NCI-H1436 (cell line): Measurements from ENCODE around the gene SFXN5.

Experiments used
- DNase-seq: peaks from one replicate; lab custom pipeline; 2025; lab: John Stamatoyannopoulos, UW

Gene SFXN5

DNA sequence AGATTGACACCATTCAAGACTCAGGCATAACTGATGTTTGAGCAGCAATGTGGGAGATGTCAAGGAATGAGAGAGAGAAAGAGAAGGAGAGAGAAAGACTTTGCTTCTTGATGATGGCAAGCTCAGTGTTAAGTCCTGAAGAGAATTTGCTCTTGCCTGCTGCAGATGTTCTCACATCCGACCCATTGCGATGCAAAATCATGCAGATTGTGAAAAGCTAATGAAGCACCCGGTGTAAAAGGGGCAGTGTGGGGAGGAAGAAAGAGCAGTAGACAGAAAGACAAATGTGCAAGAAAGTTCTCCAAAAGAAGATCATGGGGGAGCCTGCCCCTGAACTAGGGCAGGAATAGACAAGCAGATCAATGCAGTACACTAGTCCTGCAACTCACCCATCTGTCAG, 96.5 kb downstream of the SFXN5 start:
- DNase-seq = no peak

DNA sequence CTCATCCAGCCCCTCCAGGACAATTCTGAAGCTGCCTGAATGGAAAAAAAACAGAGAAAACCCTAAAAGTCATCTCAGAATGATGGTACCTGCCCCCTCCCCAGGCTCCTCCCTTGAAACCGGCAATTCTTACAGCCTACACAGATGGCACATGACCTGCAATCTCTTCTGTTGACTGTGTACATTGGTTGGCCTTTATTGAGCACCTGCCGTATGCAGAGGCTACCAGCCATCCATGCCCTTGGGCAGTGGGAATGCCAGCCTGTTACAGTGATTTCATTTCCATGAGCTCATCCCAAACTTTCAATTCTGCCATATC, 97.1 kb downstream of the SFXN5 start:
- DNase-seq = no peak

DNA sequence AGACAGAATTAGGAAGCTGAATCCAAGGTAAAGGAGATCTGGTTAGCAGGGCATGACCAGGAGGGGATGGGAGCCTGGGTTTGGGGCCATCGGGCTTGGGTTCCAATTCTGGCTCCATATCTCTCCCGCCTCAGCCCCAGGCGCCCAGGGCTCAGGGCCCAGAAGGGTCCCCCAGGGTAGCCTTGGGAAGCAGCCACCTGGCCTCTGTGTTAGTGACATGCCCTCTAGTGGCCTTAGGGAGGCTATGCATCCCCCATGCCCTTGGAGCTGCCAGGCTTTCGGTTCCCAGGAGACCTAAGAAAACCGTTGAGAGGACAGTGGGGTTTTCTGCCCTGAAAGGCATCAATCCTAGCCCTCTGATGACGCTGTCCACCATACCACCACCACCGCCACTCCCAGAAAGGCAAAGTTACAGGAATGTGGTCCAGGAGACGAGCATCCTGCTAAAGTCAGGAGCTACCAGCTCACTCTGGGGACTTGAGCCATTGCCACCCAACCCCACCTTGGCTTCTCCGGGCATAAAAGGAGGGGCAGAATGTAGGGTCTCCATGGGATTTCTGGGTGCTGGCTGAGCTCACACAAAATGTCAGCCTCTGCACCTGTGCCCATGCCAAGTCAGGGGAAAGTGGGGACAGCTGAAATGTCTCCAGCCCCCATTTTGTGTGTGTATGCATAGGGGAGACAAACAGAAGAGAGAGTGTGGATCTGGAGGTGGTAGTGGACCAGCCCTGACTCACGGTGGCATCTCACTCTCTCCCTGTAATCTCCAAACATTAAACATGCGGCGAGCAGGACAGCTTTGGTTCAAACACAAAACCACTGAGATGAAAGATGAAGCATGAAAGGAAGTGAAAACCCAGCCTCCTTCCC, 97.7 kb downstream of the SFXN5 start:
- DNase-seq = peak; percentile 82

DNA sequence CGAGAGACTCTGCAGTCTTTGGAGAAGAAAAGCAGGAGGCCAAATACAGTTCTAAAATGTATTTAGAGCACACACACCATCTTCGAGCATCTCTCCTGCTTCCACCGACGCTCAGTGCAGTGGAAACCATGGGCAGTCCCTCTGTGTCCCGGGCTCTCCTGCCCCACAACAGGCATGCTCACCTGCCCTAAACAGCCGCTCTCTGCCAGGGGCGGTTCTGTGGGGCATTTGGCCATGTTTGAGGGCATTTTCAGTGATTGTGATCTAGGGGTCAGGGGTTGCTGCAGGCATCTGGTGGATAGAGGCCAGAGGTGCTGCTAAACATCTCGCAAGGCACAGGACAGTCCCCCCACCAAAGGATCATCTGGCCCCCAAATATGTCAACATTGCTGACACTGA, 98.4 kb downstream of the SFXN5 start:
- DNase-seq = no peak

DNA sequence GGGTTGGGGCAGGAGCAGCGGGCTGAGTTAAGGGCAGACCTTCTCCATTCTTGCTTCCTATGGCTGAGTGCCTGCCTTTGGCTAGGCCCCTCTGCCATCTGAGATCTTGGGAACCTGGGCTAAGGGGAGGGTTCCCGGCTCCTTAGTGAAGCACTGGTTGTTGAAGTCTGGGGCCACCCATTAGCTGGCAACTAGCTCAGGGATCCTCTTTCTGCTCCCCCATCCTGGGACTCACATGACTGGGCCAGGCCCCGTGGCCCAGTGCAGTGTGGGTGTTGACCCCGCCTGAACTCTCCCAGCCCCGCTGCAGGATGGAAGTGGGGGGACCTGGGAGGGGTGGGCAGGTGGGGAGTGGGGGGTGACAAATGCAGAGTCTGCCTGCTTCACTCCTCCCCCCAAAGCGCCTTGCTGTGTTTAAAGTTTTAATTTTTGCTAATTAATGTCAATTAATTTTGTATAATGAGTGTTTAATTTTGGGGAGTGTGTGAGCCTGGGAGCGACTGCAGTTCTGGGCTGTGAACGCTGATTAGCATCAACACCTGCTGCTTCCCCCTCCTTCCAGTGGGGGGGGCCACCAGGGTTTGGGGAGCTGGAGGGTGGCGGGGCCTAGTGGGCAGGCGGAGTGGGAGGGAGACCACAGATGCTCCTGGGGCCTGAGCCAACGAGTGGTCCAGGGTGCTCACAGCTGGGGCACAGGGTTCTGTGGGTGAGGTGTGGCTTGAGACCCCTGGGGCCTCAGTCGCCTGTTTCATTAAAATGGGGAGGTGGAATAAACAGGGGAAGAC, 99.0 kb downstream of the SFXN5 start:
- no peak for DNase-seq

DNA sequence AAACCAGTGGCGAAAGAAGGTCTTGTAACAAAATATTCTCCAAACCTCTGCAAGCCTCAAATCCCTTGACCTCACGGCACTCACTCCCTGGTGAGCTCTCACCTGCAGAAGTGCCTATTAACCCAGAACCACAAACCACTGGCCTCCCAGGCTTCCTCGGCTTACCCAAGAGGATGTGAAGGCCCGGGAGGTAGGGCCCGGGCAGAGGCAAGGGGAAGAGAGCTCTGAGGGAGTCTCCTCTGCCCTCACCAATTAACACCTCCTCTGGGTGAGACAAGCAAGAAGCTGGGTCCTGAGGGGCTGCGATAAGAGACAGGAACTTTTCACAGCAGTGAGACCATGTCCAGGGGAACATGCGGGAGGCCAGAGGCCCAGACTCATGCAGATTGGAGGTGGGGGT, 100.5 kb downstream of the SFXN5 start:
- DNase-seq = no peak

DNA sequence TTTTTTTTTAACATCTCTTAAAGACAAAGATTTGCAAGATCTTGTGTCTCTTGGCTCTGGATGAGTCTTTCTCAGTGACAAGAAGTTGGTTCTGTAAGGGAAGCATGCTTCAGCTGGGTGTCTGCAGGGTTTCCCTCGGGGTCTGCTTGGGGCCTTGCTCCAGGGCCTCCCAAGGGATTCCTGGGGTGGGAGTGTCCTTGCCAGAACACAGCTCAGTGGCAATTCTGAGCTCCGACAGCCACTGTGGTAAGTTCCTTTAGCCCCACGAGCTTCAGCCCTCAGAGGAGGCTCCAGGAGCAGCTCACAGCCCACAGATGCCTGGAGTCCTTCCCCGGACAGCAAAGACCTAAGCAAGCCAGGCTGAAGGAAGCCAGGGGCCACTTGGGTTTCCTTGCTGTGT, 101.8 kb downstream of the SFXN5 start:
- DNase-seq = no peak

DNA sequence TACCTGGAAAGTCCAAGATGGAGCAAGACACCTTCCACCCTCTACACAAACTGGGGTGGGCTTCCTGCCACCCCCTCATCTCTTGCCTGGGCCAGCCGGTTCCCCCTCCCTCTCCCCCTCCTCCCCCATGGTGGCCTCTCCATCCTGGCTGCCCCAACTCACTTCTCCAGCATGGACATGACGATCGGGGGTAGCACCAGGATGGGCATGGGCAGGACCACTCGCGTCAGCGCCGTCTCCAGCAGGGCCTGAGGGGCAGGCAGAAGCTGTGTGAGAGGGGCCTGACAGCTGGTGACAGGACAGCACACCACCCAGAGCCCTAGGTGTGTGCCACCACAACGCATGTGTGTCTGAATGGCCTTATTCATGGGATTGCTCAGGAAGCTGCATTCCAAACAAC, 103.2 kb downstream of the SFXN5 start:
- no peak for DNase-seq

DNA sequence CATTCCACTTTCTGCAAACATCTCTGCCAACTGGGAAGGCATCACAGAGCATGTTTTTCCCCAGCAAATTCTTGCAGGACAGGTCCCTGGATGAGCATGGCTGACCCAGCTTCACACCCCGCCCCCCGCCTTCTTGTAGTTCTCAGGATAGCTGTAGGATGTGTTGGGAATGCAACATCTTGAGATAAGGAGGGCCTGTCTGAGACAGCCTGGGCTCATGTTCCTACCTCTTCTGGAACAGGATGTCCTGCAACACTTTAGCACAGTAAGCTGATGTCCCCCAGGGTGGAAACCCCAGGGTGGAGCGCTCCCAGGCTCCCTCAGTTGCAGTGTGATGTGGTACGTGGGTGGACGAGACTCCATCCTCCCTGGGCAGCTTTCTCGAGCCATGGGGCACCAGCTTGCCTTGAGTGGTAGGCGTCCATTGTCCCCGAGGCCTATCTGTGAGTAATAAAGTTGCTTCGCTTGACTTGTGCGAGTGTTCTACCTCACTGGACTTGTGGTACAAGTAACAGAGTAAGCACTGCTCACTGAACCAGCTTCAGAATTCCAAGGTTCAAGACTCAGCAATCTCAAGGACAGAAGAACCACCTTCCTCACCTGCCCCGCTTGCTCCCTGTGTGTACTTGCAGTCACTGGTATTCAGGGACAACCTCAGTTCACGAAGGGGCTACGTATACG, 105.6 kb downstream of the SFXN5 start:
- DNase-seq = no peak

DNA sequence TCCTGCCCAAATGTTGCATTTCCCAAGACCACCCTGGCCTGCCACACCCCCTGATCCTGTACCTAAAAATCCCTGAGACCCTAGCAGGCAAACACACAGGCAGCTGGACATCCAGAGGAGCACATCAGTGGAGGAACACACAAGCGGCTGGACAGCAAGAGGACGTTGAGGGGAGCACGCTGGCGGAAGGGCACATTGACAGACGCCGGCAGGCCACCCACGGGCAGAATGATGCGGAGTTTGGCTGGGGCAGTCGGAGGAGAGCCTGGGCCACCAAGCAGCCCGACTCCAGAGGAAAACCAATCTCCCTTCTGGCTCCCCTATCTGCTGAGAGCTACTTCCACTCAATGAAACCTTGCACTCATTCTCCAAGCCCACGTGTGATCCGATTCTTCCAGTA, 106.5 kb downstream of the SFXN5 start:
- DNase-seq = no peak

DNA sequence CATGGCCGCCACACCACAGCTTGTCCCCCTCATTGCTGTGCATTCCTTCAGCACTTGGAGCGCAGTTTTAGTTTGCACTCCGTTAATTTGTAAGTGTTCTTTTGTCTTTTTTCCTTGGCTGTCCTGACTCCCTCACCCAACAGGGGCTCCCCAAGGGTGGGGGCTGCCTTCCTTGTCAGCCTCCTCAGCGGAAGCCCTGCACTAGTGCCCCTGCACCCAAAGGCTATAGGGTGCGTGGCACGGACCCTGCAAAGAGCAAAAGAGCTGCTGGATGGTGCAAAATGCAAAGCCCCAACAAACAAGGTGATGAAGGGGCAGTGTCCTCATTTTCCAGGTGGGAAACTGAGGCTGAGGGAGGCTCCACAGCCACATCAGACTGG, 107.4 kb downstream of the SFXN5 start:
- DNase-seq = no peak

DNA sequence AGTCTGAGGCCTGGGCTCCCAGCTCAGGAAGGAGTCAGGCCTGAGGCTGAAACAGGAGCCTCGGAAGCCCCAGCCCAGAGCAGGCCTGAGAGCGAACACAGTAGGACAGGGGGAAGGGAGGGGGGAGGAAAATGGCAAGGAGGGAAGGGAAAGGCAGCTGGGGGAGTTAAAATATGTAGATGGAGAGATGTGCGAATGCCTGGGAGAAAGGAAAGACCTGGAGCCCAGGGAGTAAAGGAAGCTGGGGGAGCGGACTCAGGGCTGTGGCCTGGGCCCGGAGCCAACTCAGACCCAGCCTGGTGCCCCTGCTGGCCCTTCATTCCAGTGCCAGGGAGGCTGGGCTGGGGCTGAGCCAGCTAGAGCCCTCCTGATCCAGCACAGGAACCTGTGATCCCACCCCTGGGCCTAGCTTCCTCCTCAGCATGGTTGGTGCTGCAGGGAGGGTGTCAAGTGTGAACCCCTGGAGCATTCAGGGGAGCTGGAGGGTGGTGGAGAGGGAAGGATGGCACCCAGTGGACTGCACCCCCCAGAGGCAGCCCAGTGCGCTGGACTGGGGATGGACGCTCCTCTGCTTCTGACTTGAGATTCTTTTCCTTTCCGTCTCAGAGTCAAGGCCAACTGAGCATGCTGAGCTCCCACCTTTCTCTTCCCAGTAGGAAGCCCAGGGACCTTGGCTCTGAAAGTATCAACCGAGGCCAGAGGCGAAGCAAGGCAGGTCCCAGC, 107.9 kb downstream of the SFXN5 start:
- DNase-seq = no peak

DNA sequence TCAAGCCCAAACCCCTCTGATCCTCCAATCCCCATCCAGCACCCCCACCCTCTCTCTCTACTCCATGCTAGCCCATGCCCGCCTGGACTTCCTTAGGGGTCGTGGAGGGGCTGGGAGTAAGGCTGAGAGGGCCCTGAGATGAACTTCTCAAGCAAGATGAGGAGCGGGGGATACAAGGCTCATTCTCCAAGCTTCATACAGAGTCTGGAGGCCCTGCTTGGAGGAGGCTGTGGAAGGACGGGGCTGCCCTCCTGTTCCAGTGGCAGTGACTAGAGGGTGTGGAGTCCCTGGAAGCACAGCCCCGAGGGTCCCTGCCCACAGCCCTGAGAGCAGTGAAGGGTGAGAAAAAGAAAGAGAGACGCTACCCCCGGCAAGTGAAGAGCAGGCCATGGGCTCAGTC, 108.6 kb downstream of the SFXN5 start:
- no peak for DNase-seq

DNA sequence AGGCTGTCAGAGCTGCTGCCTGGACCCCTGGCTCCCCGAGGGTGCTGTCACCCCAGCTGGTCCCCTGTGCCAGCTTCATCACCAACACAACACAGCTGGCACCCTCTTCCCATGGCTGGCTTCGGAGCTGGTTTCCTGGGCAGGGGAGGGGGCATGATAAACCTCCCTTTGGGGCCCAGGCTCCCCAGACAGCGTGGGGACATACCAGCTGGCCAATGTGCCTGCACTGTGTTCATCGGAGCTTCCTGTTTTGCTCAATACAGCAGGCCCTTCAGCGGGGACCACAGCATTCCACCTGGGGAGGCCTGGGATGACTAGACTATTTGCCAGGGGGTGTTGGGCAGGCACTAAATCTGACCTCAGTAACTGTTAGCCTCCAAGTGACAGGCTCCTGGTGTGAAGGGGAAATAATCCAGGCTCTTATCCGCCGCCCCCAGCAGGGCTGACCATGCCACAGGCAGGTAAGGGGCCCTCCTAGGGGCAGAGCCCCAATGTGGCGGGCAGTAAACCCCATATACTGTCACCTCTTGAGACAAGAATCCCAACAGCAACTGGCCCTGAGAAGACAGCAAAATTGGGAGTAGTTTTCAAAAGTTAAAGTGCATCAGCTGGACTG, 109.6 kb downstream of the SFXN5 start:
- no peak for DNase-seq

DNA sequence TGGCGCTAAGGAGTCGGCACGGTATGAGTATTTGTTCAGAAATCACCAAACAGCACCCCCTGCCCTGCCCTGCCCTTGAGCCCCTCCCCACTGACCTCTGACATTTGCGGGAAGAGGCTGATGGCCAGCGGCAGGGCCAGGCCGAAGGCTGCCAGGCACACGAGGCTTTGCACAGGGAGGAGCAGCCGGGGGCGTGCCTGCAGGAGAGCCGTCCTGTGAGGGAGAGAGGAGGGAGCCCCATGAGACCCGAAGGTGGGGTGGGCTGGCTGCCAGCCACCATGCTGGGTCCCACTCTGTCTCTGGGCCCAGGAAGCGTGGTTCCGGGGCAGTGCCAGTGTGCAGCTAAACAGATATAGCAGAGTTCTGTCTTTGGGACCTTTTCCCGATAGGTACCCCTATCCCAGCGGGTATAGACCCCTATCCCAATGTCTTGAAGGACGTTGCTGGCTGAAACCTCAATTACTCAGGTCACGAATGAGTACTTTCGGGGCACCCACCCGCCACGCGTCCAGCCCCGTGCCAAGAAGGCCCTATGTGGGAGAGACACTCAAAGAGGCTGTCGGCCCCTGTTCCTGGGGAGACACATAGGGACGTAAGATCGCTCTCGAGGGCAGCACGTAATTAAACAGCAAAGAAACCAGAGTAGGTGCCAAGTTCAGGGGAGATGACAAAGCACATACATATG, 110.3 kb downstream of the SFXN5 start:
- no peak for DNase-seq

DNA sequence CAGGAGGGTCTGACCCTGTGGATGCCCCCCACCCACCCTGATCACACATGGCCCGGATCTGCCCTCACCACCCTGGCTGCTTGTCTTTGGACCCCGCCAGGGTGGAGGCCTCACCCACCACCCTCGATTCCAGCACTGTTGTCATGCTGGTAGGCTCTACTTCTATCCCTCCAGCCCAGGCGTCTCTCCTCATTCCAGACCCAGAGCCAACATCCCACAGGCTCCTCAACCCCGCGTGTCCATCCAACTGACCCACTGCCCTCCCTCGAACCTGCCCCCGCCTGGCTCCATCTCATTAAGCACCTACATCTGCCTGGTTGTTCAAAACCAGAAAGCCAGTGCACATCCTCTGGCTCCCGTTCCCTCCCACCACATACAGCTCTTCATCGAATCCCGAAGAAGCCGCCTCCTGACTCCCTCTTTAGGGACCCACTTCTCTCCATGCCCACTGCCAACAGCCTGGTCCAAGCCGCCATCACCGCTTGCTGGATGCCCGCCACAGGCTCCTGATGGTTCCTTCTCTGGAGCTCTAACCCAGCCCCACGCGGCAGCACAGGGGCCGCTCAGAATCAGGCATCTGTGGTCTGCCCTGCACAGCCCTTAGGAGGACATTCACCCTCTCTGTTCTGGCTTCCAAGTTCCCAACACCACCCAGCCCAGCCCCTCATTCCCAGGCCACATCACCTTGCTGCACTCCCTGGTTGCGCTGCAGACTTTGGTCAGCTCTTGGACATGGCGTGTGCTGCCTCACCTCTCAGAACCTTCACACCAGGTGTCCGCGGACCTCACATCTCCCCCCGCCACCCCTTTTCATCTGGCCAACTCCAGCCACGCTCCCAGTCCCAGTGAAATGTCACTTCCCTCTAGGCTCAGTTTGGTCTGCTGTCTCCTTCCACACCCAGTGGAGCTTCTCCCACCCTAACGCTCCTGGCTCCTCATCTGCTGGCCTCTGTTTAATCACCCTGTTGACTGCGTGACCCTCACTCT, 111.2 kb downstream of the SFXN5 start:
- DNase-seq = no peak

DNA sequence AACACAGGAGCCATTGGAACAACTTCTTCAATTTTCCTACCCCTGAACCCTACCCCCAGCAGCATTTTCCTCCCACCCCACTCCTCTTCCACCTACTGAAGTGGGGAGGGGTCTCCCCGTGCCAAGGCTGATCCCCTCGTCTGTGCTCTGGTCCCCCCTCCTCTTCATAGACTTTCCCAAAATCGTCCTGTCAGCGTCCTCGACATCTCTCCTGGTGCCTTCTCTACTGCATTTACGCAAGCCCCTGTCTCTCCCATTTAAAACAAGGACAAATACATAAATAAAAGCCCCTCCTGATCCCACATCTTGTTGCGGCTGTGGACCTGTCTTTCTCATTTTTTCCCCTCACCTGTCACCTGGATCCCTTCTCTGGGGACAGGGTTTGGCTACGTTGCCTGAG, 112.0 kb downstream of the SFXN5 start:
- DNase-seq = no peak

DNA sequence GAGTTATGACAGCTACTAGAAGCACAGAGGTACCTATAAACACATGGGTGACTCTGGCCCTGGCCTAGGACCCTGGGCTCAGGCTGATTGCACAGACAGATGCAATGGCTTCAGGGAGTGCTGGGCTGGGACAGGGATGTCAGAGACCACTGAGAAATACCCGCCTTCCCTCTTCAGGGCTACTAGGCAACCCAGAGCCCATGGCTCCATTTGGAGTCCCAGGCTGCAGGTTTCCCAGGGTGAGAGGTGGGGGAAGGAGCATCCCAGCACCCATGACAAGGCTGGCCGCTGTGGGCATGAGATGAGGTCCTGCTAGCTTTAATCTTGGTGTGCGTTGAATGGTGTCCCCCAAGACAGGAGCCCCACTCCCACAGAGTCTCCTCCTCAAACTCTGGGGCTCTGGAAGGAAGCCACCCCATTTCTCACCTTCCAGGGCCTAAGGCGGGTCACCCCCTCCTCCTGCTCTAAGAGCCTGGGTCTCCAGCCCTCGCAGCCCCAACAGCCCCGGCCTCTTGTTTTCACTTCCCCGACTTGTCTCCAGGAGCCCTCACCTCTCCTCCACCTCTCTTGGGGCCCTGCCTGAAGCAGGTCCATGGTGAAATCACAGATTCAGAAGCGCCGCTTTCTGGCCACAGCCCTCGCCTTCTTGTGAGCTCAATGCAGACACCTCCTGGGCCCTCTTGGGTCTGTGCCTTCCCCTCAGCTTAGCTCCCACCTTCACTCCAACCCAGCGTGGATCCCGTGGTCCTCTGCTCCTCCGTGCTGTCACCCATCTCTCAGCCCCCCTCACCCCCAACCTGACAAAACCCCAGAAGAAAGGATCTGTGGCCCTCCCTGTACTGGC, 112.7 kb downstream of the SFXN5 start:
- DNase-seq = no peak

DNA sequence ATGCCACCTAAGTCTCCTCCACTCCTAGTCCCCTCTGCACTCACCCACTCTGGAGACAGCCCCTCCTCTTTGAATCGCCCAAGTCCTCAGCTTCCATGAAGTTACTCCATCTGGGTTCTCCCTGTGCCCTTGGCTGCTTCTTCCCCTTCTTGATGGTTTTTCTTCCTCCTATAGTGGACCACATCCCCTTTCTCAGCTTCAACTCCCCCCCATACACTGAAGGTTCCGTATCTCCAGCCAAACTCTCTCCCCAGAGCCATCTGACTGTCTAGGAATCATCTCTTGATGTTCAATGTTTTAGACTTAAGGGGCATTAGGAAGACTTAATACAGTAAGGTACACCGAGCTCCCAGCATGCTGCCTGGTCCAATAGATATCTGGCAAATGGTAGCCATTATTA, 114.6 kb downstream of the SFXN5 start:
- no peak for DNase-seq
